Right lobe of liver (tissue), 4 donors: Measurements from ENCODE around the gene NR6A1.

ENCODE experiments used
- CTCF ChIP-seq, 4 donors: fragments of 200-600 bp in 3 of 4; fragments of 450-650 bp in 1 of 4; IDR thresholded peaks; one replicate each; pipeline versions ENCODE4 v1.5.1 to v1.8.0; 2016 to 2022; ENCODE audit warnings: antibody characterized with exemption in 4 of 4, mild to moderate bottlenecking in 2 of 4
- POLR2A ChIP-seq: fragments of 450-650 bp; IDR thresholded peaks from one replicate; pipeline ENCODE4 v1.6.1; 2017; ENCODE audit warnings: antibody characterized with exemption, mild to moderate bottlenecking
- donor health status: DM: no; HTN: no; CAD: no.
- donor health status: DM: no; HTN: no; CAD: no.
- donor health status: DM: no; HTN: yes; CAD: no.

DNA sequence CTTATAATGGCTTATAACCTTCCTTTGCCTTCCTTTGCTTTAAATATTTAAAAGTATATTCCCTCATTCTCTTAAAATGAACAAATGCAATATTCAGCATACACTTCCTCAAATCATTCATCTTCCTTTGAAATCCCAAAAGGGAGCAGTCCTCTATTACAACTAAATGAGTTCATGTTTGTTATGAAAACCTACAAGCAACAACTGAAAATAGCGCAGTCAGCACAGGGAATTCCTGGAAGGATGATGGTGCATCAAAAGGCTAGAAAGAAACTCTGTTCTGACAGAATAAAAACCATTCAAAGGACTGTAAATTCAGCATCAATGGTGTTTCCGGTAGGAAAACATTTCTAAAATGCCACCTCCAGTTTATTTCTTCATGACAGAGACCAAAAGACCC is 3.3 kb downstream of the NR6A1 start:
- TF ChIP-seq CTCF (IDR thresholded peaks at IDR 0.05) = no peak
- TF ChIP-seq POLR2A = no peak
